GM23248 (cell line): ENCODE results near the gene RASEF. TPM values are rescaled to one million over a fixed set of nuclear protein-coding genes. Genes with fewer than 3 reads are reported as not detected.
"Not testable (repeated sequence)": the region's sequence is repeated elsewhere in the genome, so short reads cannot be mapped to it uniquely, and the experiment has no call there.

Source experiments
- DNase-seq: peaks from one replicate; pipeline ENCODE4 v3.0.0-alpha.2; 2015
- H2AFZ ChIP-seq: fragments of 200-600 bp; sonication (generic); 2 replicates; pipeline ENCODE4 v1.6.1; 2016; ENCODE audit warnings: antibody characterized with exemption
- H3F3A ChIP-seq: fragments of 200-600 bp; sonication (generic); 2 replicates; pipeline ENCODE4 v1.6.1; 2016; ENCODE audit warnings: mild to moderate bottlenecking, antibody characterized with exemption, mixed run types; ENCODE audit not compliant: insufficient read depth
- H3K27ac ChIP-seq: fragments of 200-600 bp; sonication (generic); 2 replicates; pipeline ENCODE4 v1.5.1; 2016; ENCODE audit warnings: mild to moderate bottlenecking
- H3K27me3 ChIP-seq: fragments of 200-600 bp; sonication (generic); replicated peaks from 2 replicates; pipeline ENCODE4 v1.6.1; 2016; ENCODE audit warnings: mild to moderate bottlenecking; ENCODE audit not compliant: insufficient read depth
- H3K36me3 ChIP-seq: fragments of 200-600 bp; sonication (generic); 2 replicates; pipeline ENCODE4 v1.6.1; 2016; ENCODE audit warnings: low read depth, mild to moderate bottlenecking
- H3K4me1 ChIP-seq: fragments of 200-600 bp; sonication (generic); 2 replicates; pipeline ENCODE4 v1.6.1; 2016; ENCODE audit warnings: mild to moderate bottlenecking; ENCODE audit not compliant: insufficient read depth
- H3K4me2 ChIP-seq: fragments of 200-600 bp; sonication (generic); one replicate; pipeline ENCODE4 v1.6.1; 2016; ENCODE audit warnings: mild to moderate bottlenecking; ENCODE audit not compliant: unreplicated experiment
- H3K4me3 ChIP-seq: fragments of 200-600 bp; sonication (generic); 2 replicates; pipeline ENCODE4 v1.5.1; 2016; ENCODE audit warnings: mild to moderate bottlenecking
- H3K79me2 ChIP-seq: fragments of 200-600 bp; sonication (generic); 2 replicates; pipeline ENCODE4 v1.6.1; 2016; ENCODE audit warnings: mild to moderate bottlenecking; ENCODE audit not compliant: insufficient read depth
- H3K9ac ChIP-seq: fragments of 200-600 bp; sonication (generic); 2 replicates; pipeline ENCODE4 v1.6.1; 2016; ENCODE audit warnings: mild to moderate bottlenecking
- H3K9me2 ChIP-seq: fragments of 200-600 bp; sonication (generic); 2 replicates; pipeline ENCODE4 v1.6.1; 2016; ENCODE audit warnings: mixed run types, mild to moderate bottlenecking, moderate library complexity; ENCODE audit not compliant: insufficient read depth
- H3K9me3 ChIP-seq: fragments of 200-600 bp; sonication (generic); one replicate; pipeline ENCODE4 v1.6.1; 2017; ENCODE audit warnings: low read depth
- H4K20me1 ChIP-seq: fragments of 200-600 bp; sonication (generic); 2 replicates; pipeline ENCODE4 v1.6.0; 2016; ENCODE audit not compliant: insufficient read depth
- EZH2 ChIP-seq: fragments of 200-600 bp; sonication (generic); IDR thresholded peaks from 2 replicates; pipeline ENCODE4 v1.6.1; 2018; ENCODE audit warnings: antibody characterized with exemption, mild to moderate bottlenecking; ENCODE audit not compliant: insufficient read depth, poor library complexity, severe bottlenecking
- EZH2phosphoT487 ChIP-seq: fragments of 200-600 bp; sonication (generic); IDR thresholded peaks from 2 replicates; pipeline ENCODE4 v1.6.1; 2018; ENCODE audit warnings: antibody characterized with exemption, moderate library complexity, mild to moderate bottlenecking, low read depth; ENCODE audit not compliant: insufficient read depth
- WGBS, 2 experiments: methylation state at CpG; one replicate each; pipeline ENCODE4 v1.1.6; 2015 to 2017; ENCODE audit warnings: low lambda C conversion rate in 2 of 2, low coverage in 1 of 2; ENCODE audit errors: missing lambda C conversion rate in 2 of 2; 5-methylcytosine and 5-hydroxymethylcytosine counted together
- in situ Hi-C: fragments of 300-500 bp; cut with MboI; formaldehyde crosslinking; loops from 2 replicates; pipeline ENCODE4 v1.15.0; 2020
- polyA plus RNA-seq: library from polyadenylated mRNA; unstranded; fragments of >200 nt; fragmentation: Nextera tagmentation; extraction: Ambion mirVana; gene quantifications from 2 replicates; pipeline ENCODE4 v1.2.1, GENCODE V29; 2016
- total RNA-seq: library from RNA; depleted of rRNA; stranded (reverse); fragments of >200 nt; shearing (Covaris generic); gene quantifications from 2 replicates; pipeline ENCODE4 v1.2.3, GENCODE V29; 2014

The RASEF gene
- total and polyA plus RNA-seq, 2 experiments from 2014 or later, result 0.11 TPM; not detected in 1

DNA sequence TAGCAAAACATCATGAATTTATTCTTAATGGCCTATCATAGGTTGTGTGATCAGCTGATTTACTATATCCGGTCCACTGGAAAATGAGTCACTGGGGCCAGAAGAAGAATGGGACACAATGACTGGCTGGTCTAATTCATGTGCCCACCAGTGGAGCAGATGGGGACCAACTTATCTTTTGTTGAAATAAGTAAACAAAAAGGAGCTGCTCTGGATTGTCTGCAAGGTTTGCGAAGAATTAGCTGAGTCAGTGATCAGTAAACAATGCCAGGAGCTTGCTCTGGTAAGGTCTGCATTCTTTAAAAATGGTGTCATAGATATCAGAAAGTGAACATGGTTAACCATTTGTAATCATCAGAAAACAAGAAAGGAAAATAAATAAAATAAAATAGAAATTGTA, 128.0 kb downstream of the RASEF start:
- in situ Hi-C loops, result no loop called here
- H3K9me3 ChIP-seq, result no peaks in the 10 kb centered on the region
- DNase-seq, result peak; percentile 34

DNA sequence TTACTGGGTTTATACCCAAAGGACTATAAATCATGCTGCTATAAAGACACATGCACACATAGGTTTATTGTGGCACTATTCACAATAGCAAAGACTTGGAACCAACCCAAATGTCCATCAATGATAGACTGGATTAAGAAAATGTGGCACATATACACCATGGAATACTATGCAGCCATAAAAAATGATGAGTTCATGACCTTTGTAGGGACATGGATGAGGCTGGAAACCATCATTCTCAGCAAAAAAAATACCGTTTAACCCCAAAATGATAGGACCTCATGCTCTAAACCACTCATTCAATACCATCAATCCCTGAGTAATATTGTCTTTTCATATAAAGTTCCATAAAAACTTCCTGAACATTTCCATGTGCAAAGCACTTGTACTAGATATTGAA, 128.9 kb downstream of the RASEF start:
- H3K36me3 ChIP-seq, DNase-seq, H3K27ac ChIP-seq, H3K79me2 ChIP-seq, H3K4me3 ChIP-seq, H3K9me2 ChIP-seq, H4K20me1 ChIP-seq, H3K27me3 ChIP-seq, H3K9me3 ChIP-seq, in situ Hi-C loops, H3K4me2 ChIP-seq, H3K4me1 ChIP-seq, H3K9ac ChIP-seq, H3F3A ChIP-seq, H2AFZ ChIP-seq: not testable (repeated sequence)
- WGBS, 2 experiments, result 0 to 4% methylated on average over 1 of the region's 1 CpG

More for the DNA sequence above, 128.0 kb downstream of the RASEF start:
- H3K9ac ChIP-seq, result no peak overlapping the region
- no peaks in the 10 kb centered on the region for H4K20me1 ChIP-seq
- no peak overlapping the region for H2AFZ ChIP-seq
- H3K4me2 ChIP-seq, result no peak overlapping the region
- no peaks in the 10 kb centered on the region for H3K36me3 ChIP-seq
- no peaks in the 10 kb centered on the region for H3F3A ChIP-seq
- H3K27me3 ChIP-seq, result no peaks in the 10 kb centered on the region
- TF ChIP-seq EZH2 (no peak), EZH2phosphoT487 (no peak)
- no peaks in the 10 kb centered on the region for H3K79me2 ChIP-seq
- 14 to 23% methylated on average over 2 of the region's 2 CpGs for WGBS, 2 experiments
- H3K4me1 ChIP-seq, result 0 out of 2 replicates have a peak, but pooled peaks cover 3% of the 10 kb centered on the region
- H3K4me3 ChIP-seq, result no peak overlapping the region
- H3K9me2 ChIP-seq, result no peaks in the 10 kb centered on the region
- no peak overlapping the region for H3K27ac ChIP-seq

DNA sequence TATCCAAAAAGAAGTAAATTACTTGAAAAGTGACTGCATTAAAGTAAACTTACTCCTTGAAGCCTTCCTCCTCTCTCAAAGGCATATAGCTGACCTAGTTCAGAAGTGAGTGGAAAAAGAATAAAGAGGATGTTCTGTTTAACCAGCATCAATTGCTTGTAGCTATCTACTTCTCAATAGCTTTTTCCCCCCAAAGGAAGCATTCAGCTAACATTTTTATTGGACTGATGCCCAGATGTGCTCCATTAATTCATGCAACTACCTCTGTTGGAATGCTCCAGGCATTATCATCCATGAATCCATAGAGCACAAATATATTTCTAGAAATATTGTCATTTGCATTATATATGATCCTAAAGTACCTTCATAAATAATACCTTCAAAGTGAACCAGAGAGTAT, 132.8 kb downstream of the RASEF start:
- Histone ChIP-seq H3K4me1 (0 out of 2 replicates have a peak, but pooled peaks cover 3% of the 10 kb centered on the region), H3K9ac (no peak overlapping the region), H3K9me2 (no peaks in the 10 kb centered on the region), H3K4me3 (no peak overlapping the region), H3K27me3 (no peaks in the 10 kb centered on the region), H4K20me1 (no peaks in the 10 kb centered on the region), H3K4me2 (no peak overlapping the region), H3K79me2 (no peaks in the 10 kb centered on the region), H3K9me3 (no peaks in the 10 kb centered on the region), H3F3A (no peaks in the 10 kb centered on the region), H3K36me3 (no peaks in the 10 kb centered on the region), H2AFZ (no peak overlapping the region), H3K27ac (no peak overlapping the region)
- no peak for TF ChIP-seq EZH2
- no peak for TF ChIP-seq EZH2phosphoT487
- DNase-seq, result no peak
- in situ Hi-C loops, result no loop called here
